Stimulated activated CD4-positive, alpha-beta T cell treated with anti-CD3 and anti-CD28 coated beads, TNF-alpha, amount 100 ng/mL, for 1 hour (primary cell): ENCODE data around the gene TMEM245.

Experiments used
- DNase-seq, 3 donors: peaks; one replicate each; pipeline ENCODE4 v3.0.0-alpha.2; 2020; ENCODE audit warnings: low read depth in 3 of 3, low spot score in 1 of 3

The TMEM245 gene

GRCh38 chr9:109101810-109102209 is 17.9 kb downstream of the TMEM245 start:
- DNase-seq, result no peak

DNA sequence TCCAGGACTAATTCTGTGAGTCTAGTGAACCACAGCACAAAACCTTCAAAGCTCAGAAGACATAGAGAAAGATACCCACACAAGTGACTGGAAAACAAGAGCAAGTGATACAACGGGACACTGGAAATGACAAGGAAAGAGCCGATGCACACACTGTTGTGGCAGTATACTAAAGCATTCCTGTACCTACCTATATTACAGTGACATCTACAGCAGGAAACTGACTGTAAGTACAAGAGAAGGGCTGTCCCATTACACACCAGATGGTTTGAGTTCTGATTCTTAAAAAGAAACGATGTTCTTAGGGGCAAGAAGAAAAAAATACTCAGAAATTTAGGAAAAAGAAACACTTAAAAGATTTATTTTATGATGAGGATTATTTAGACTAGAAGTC is 18.5 kb downstream of the TMEM245 start:
- no peak for DNase-seq

DNA sequence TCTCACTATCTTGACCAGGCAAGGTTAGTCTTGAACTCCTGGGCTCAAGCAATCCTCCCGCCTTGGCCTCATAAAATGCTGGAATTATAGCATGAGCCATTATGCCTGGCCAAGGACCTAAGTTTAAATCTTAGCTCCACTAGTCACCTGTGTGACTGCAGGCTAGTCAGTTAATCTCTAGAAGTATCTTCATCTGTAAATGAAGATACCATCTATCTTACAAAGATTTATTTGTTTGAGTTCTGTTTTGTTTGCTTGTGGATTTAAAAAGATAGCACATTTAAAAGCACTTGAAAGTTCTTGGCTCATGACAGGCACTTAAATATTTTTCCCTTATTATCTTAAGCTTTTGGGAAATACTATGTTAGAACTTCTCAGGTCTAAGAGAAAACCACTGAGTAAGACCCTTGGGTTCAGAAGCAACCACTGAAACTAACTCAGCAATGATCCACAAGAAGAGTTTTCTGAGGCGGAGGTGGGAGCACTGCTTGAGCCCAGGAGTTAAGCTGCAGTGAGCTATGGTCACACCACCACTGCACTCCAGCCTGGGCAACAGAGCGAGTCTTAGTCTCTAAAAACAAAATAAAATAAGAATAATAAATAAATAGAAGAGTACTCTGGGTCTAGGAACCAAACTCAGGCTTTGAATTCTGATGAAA is 19.1 kb downstream of the TMEM245 start:
- DNase-seq, result no peak

DNA sequence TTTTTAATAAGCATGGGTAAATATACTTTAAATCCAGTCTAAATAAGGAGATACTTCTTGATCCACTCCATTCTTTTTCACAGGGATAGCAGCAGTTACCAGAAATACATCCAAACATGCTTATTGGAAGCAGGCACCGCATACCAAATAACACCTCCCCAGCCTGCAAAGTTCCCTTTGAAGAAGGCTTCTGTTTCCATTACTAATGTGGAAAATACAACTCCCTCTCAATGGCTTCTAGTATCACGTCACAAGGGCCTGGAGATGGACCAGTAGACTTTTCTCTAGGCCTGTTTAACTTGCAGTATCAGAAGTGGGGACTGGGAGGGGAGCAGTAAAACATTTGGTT is 20.8 kb downstream of the TMEM245 start:
- DNase-seq, result no peak

GRCh38 chr9:109098171-109098959 is 21.4 kb downstream of the TMEM245 start:
- DNase-seq, result no peak

DNA sequence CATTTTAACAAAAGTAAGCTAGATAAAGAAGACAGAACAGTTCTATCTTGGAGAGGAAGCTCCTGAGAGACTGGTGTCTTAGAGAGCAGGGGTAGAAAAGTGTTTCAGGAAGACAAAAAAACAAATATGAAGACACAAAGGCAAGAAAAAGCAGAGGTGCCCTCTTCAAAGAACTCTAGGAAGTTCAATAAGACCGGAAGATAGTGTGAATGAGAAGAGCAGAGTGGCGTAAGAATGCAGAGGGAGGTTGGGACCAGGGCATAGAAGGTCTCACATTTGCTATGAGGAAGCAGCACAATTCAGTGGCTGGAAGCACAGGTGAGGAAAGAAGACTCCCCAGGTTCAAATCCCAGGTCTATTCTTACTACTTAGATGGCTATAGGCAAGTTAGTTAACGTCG is 22.6 kb downstream of the TMEM245 start:
- DNase-seq, result no peak

DNA sequence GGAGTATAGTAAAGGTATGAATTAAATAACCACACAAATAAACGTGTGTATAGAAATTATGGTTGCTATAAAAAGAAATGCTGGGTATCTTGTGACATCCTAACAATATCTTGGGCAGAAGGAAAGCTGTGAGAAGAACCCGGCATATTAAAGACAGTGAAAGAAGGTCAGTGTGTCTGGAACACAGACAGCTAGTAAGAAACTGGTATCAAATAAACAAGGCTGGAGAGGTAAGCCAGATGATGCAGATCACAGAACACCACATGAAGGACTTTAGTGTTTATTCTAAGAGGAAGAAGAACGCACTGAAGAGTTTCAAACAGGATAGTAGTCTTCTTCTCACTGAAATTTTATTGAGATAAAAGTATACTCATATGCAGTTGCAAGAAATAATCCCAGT is 24.4 kb downstream of the TMEM245 start:
- DNase-seq, result no peak

- DNase-seq, result no peak
Observed at GRCh38 chr9:109094268-109094667, 25.5 kb downstream of the TMEM245 start.

DNA sequence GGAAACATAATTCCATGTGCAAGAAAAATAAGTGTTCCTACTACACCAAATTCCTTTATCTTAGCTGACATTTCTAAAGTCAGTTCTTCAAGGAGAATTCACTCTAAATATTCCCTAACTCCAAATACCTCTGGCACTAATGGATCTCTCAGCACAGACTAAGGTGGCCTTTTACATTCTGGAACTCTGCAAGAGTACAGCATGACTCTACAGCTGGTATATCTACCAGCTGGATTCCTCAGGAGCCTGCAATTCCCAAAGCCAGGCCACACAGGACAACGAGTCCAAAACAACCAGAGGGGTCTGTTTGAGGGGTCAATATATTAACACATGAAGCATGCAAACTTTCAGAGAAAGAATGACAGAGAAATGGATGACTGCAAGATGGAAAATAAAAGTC is 27.2 kb downstream of the TMEM245 start:
- no peak for DNase-seq

DNA sequence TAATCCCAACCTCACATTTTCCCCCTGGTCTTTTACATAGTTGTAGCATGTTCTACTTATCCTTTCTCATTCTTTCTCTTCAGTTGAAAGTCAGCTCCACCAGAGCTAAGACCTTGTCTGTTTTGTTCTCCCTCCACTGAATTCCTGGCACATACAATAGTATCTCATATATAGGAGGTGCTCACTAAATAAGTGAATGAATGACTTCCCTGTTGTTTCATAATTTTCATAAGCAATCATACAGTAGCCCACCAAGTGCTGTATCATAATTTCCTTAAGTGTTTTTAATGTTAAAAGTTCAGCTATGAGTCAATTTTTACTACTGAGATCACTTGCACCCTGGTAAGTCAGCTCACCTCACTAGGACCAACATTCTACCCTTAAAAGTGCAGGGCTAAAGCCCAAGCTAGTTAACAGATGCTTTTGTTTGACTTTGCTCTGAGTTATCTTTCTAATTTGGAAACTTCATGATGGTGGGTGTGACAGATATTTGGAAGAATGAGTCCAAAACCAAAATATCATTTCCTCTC is 27.6 kb downstream of the TMEM245 start:
- no peak for DNase-seq

DNA sequence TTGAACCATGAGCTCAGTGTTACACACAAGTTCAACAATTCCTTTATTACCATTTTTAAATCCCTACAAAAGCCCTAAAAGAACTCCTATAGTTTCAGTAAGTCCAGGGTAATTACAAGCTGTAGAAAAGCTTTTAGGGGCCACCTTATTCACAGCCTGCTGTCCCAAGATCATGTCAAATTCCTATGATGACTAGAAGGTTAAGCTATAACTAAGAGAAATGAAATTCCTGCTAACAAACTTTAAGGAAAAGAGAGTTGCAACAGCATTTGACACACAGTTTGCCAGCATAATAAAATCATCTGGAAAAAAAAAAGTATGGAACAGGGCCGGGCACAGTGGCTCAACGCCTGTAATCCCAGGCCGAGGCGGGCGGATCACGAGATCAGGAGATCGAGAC is 31.5 kb downstream of the TMEM245 start:
- no peak for DNase-seq

- no peak for DNase-seq
Observed at GRCh38 chr9:109087795-109088194, 32.0 kb downstream of the TMEM245 start.

DNA sequence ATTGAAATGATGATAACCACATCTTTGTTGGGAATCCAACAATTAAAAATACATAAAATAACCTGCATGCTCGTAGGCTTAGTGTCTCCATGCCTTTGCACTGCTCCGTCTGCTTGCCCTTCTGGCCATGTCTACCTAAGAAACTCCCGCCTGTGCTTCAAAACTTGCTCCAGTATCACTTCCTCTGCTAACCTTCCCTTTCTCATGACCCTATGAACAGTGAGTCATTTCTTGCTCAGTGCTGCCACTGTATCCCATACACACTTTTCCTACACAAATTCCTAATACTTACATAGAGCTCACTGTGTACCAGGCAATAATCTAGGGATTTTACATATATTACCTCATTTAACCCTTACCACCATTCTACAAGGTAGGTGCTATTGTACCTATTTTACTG is 33.5 kb downstream of the TMEM245 start:
- DNase-seq, result no peak

- DNase-seq, result no peak
Observed at GRCh38 chr9:109085510-109085909, 34.2 kb downstream of the TMEM245 start.

GRCh38 chr9:109083813-109084405 is 35.8 kb downstream of the TMEM245 start:
- no peak for DNase-seq

- no peak for DNase-seq
Observed at GRCh38 chr9:109083141-109083540, 36.6 kb downstream of the TMEM245 start.

- DNase-seq, result no peak
Observed at GRCh38 chr9:109082091-109082620, 37.6 kb downstream of the TMEM245 start.

- DNase-seq, result no peak
Observed at GRCh38 chr9:109074236-109074889, 45.4 kb downstream of the TMEM245 start.

GRCh38 chr9:109072821-109073435 is 46.8 kb downstream of the TMEM245 start:
- no peak for DNase-seq

DNA sequence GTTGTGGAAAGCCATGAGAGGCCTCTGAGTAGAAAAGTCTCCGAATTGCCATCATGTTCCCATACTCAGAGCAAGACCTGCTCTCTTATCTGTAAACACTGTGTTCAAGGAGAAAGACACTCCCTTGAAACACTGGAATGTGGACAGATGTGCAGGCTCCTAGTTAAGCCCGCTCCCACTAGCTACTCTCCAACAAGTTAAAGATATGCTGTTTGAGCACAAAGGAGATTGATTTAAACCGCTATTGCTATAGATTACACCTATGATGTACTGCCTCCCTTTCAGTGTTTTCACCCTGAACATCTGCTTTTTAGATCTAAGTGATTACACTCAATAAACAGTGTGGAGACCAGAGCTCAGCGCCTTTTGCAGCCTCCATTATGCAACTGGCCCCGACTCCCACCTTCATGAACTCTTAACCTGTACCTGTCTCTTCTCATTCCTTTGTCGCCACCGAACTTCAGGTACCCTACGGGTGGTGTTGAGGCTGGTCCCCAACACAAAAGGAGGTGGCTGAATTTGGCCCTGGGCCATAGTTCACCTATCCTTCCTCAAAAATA is 47.5 kb downstream of the TMEM245 start:
- no peak for DNase-seq

- DNase-seq, result no peak
Observed at GRCh38 chr9:109068764-109069163, 51.0 kb downstream of the TMEM245 start.
